Keratinocyte (primary cell): ENCODE results near the gene EFNB2. TPM values are rescaled to one million over a fixed set of nuclear protein-coding genes. Genes with fewer than 3 reads are reported as not detected.

Experiments used
- DNase-seq: peaks from one replicate; pipeline ENCODE4 v3.0.0-alpha.2; 2011; ENCODE audit warnings: low read depth, missing footprints, low spot score
- FAIRE-seq: peaks from 2 replicates; lab custom pipeline; 2011; peaks lifted over from hg19 to GRCh38; lab: Jason Lieb, UNC
- H2AFZ ChIP-seq: 2 replicates; pipeline ENCODE4 v1.6.0; 2012; ENCODE audit warnings: low read length, control low read depth, inconsistent platforms; ENCODE audit not compliant: control insufficient read depth
- H3K27ac ChIP-seq: 2 replicates; pipeline ENCODE4 v1.5.1; 2011; ENCODE audit warnings: low read length; ENCODE audit not compliant: control insufficient read depth, insufficient read depth
- H3K27me3 ChIP-seq: 3 replicates; pipeline ENCODE4 v1.6.0; 2011; ENCODE audit warnings: low read length; ENCODE audit not compliant: control insufficient read depth, insufficient read depth; ENCODE audit errors: extremely low read depth
- H3K36me3 ChIP-seq, 2 experiments: 2 replicates in 1 of 2; 3 replicates in 1 of 2; pipeline ENCODE4 v1.5.1; 2011; ENCODE audit warnings: low read length in 2 of 2, mild to moderate bottlenecking in 1 of 2; ENCODE audit not compliant: control insufficient read depth in 2 of 2, insufficient read depth in 2 of 2; ENCODE audit errors: extremely low read depth in 1 of 2
- H3K4me1 ChIP-seq: 3 replicates; pipeline ENCODE4 v1.5.1; 2011; ENCODE audit warnings: low read length; ENCODE audit not compliant: control insufficient read depth, insufficient read depth; ENCODE audit errors: extremely low read depth
- H3K4me2 ChIP-seq: 3 replicates; pipeline ENCODE4 v1.6.0; 2011; ENCODE audit warnings: low read depth, low read length; ENCODE audit not compliant: control insufficient read depth, insufficient read depth; ENCODE audit errors: extremely low read depth
- H3K4me3 ChIP-seq, 3 experiments: fragments of 200-600 bp in 1 of 3; sonication (generic) in 1 of 3; 2 replicates in 2 of 3; 3 replicates in 1 of 3; pipeline ENCODE4 v1.5.1; 2011 to 2016; ENCODE audit warnings: low read length in 3 of 3, mild to moderate bottlenecking in 3 of 3, control low read depth in 2 of 3, inconsistent platforms in 1 of 3, low read depth in 1 of 3, mixed read lengths in 1 of 3, mixed run types in 1 of 3, moderate library complexity in 1 of 3; ENCODE audit not compliant: control insufficient read depth in 2 of 3, insufficient read depth in 2 of 3; ENCODE audit errors: extremely low read depth in 1 of 3
- H3K79me2 ChIP-seq: 2 replicates; pipeline ENCODE4 v1.6.0; 2012; ENCODE audit warnings: low read length; ENCODE audit not compliant: control insufficient read depth, insufficient read depth
- H3K9ac ChIP-seq: 3 replicates; pipeline ENCODE4 v1.6.0; 2011; ENCODE audit warnings: low read length; ENCODE audit not compliant: control insufficient read depth, insufficient read depth; ENCODE audit errors: extremely low read depth
- H3K9me1 ChIP-seq: 3 replicates; pipeline ENCODE4 v1.6.0; 2011; ENCODE audit warnings: low read length; ENCODE audit not compliant: control insufficient read depth, insufficient read depth; ENCODE audit errors: extremely low read depth
- H3K9me3 ChIP-seq: 2 replicates; pipeline ENCODE4 v1.5.1; 2012; ENCODE audit warnings: low read depth, low read length; ENCODE audit not compliant: control insufficient read depth
- H4K20me1 ChIP-seq: 3 replicates; pipeline ENCODE4 v1.6.0; 2011; ENCODE audit warnings: low read length; ENCODE audit not compliant: control insufficient read depth, insufficient read depth; ENCODE audit errors: extremely low read depth
- EZH2 ChIP-seq: IDR thresholded peaks from one replicate; pipeline ENCODE4 v1.6.1; 2012; ENCODE audit warnings: inconsistent platforms, mild to moderate bottlenecking, low read length, moderate library complexity
- dilution Hi-C: fragments of 300-500 bp; cut with MboI; formaldehyde crosslinking; loops from one replicate; pipeline ENCODE4 v1.7.0; 2020; ENCODE audit warnings: low sequenced_read_pairs; ENCODE audit not compliant: extremely low pct_ligation_motif_present
- polyA plus RNA-seq, 5 experiments: library from polyadenylated mRNA; depleted of rRNA in 3 of 5; stranded (reverse) in 3 of 5; stranded (forward) in 1 of 5; unstranded in 1 of 5; fragments of >200 nt; gene quantifications; 1 replicate in 1 of 5; 2 replicates in 3 of 5; 3 replicates in 1 of 5; pipeline versions ENCODE4 v1.2.1 to v1.2.3, GENCODE V29; 2011 to 2012; ENCODE audit warnings: missing spikeins in 2 of 5, low read depth in 1 of 5, low replicate concordance in 1 of 5
- TF ChIP-seq, protein P1 (sequence below), 3 experiments: IDR thresholded peaks in 1 of 3; conservative IDR thresholded peaks in 1 of 3; optimal IDR thresholded peaks in 1 of 3; 2 replicates in 2 of 3; 3 replicates in 1 of 3; pipeline versions ENCODE3 to v1.5.1; 2011; ENCODE audit warnings: low read length in 3 of 3, mild to moderate bottlenecking in 3 of 3, moderate library complexity in 2 of 3, control low read depth in 1 of 3, inconsistent platforms in 1 of 3; ENCODE audit not compliant: insufficient read depth in 2 of 3; ENCODE audit errors: extremely low read depth in 1 of 3

The EFNB2 gene
- polyA plus RNA-seq, 1 donor (not counting 4 experiments of a cell fraction or from before 2014, with no cell fraction given): 38.9 TPM

DNA sequence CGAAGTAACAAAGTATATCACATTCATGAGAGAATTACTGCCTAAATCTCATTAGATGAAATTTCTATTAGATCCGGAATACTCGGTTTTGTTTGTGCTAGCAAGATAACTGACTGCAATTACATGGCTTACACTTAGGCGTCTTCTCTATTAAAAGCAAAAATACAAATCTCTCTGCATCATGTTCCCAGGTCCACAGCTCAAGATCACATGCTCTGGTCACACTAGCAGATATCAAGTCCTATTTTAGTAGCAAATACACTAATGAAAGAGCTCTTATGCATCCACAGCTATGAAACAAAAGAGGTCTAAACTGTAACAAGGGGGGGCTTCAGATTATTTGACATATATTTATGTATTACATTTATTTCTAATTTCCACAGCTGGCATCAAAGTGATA is 53.5 kb downstream of the EFNB2 start:
- no peaks in the 10 kb centered on the region for H3K9me3 ChIP-seq
- no peaks in the 10 kb centered on the region for H3K36me3 ChIP-seq
- dilution Hi-C loops: no loop called here
- H3K79me2 ChIP-seq: no peaks in the 10 kb centered on the region
- H3K27ac ChIP-seq: no peak overlapping the region
- TF ChIP-seq EZH2: no peak
- TF ChIP-seq, protein P1, sequence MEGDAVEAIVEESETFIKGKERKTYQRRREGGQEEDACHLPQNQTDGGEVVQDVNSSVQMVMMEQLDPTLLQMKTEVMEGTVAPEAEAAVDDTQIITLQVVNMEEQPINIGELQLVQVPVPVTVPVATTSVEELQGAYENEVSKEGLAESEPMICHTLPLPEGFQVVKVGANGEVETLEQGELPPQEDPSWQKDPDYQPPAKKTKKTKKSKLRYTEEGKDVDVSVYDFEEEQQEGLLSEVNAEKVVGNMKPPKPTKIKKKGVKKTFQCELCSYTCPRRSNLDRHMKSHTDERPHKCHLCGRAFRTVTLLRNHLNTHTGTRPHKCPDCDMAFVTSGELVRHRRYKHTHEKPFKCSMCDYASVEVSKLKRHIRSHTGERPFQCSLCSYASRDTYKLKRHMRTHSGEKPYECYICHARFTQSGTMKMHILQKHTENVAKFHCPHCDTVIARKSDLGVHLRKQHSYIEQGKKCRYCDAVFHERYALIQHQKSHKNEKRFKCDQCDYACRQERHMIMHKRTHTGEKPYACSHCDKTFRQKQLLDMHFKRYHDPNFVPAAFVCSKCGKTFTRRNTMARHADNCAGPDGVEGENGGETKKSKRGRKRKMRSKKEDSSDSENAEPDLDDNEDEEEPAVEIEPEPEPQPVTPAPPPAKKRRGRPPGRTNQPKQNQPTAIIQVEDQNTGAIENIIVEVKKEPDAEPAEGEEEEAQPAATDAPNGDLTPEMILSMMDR (optimal IDR thresholded peaks at IDR 0.05 in 1 of 3, IDR thresholded peaks at IDR 0.05 in 1 of 3, conservative IDR thresholded peaks at IDR 0.05 in 1 of 3; ENCODE audit: extremely low read depth in 1 of 3, insufficient read depth in 2 of 3, low read length in 3 of 3): no peak
- no peaks in the 10 kb centered on the region for H3K27me3 ChIP-seq
- H3K9ac ChIP-seq: no peak overlapping the region
- H3K4me3 ChIP-seq: no peak overlapping the region
- H4K20me1 ChIP-seq: no peaks in the 10 kb centered on the region
- H3K4me2 ChIP-seq: no peak overlapping the region
- H3K9me1 ChIP-seq: no peaks in the 10 kb centered on the region
- FAIRE-seq (no peak), DNase-seq (no peak)
- no peak overlapping the region for H2AFZ ChIP-seq
- peaks cover 3% of the 10 kb centered on the region for H3K4me1 ChIP-seq

DNA sequence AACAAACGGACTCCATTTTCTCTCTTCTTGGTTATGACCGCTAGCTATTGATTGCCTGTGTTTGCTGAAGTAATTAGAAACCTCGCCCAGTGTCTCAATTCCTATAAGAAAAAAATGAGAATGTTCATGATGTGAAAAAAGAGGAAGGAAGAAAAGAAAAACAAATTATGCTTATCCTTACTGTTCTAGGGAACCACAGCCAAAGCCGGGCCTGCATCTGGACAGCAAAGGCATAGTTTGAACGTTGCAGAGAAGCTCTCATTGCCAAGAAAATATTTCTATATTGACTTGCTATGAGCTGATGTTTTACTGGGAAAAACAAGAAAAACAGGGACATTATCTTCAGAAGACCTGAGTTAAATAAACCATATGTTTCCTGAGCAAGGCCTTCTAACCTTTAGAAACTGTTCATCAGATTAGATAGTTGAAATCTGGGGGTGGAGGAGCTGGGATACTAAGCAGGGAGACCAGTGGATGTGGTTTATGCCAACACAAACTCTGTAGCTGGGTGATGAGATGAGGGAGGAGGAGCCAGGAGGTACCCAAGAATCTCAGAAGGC is 55.0 kb downstream of the EFNB2 start:
- Histone ChIP-seq H3K4me3 (no peak overlapping the region), H3K4me1 (peaks cover 3% of the 10 kb centered on the region), H3K9ac (no peak overlapping the region), H3K36me3 (no peaks in the 10 kb centered on the region), H3K27me3 (no peaks in the 10 kb centered on the region), H3K9me1 (no peaks in the 10 kb centered on the region), H3K4me2 (no peak overlapping the region), H3K9me3 (no peaks in the 10 kb centered on the region), H2AFZ (no peak overlapping the region), H4K20me1 (no peaks in the 10 kb centered on the region), H3K27ac (no peak overlapping the region), H3K79me2 (no peaks in the 10 kb centered on the region)
- DNase-seq: no peak
- TF ChIP-seq EZH2: no peak
- TF ChIP-seq, protein P1 (optimal IDR thresholded peaks at IDR 0.05 in 1 of 3, IDR thresholded peaks at IDR 0.05 in 1 of 3, conservative IDR thresholded peaks at IDR 0.05 in 1 of 3; ENCODE audit: extremely low read depth in 1 of 3, insufficient read depth in 2 of 3, low read length in 3 of 3): no peak
- no peak for FAIRE-seq
- dilution Hi-C loops: no loop called here
